DND-41 (cell line): ENCODE data around the gene MYOM1.

Experiments used
- ATAC-seq: fragments of 200-7000 bp; cut with Tn5 transposase; 3 replicates; pipeline ENCODE4 v1.9.1; 2021; ENCODE audit warnings: low read depth; ENCODE audit not compliant: insufficient read depth
- DNase-seq: peaks from one replicate; pipeline ENCODE4 v3.0.0-alpha.2; 2020
- H2AFZ ChIP-seq: 2 replicates; pipeline ENCODE4 v1.6.0; 2012; ENCODE audit warnings: low read depth, low read length
- H3K27ac ChIP-seq: 2 replicates; pipeline ENCODE4 v1.5.1; 2012; ENCODE audit warnings: low read length, inconsistent platforms
- H3K27me3 ChIP-seq: fragments of 200-600 bp; sonication (generic); 2 replicates; pipeline ENCODE4 v1.6.0; 2012; ENCODE audit warnings: low read length, mild to moderate bottlenecking, inconsistent platforms; ENCODE audit not compliant: insufficient read depth, poor library complexity
- H3K36me3 ChIP-seq: 2 replicates; pipeline ENCODE4 v1.5.1; 2012; ENCODE audit warnings: low read length, inconsistent platforms; ENCODE audit not compliant: insufficient read depth
- H3K4me1 ChIP-seq: 2 replicates; pipeline ENCODE4 v1.5.1; 2012; ENCODE audit warnings: mild to moderate bottlenecking, low read length; ENCODE audit not compliant: insufficient read depth
- H3K4me2 ChIP-seq: 2 replicates; pipeline ENCODE4 v1.6.0; 2012; ENCODE audit warnings: mild to moderate bottlenecking, moderate library complexity, low read length, inconsistent platforms; ENCODE audit not compliant: insufficient read depth
- H3K4me3 ChIP-seq, 2 experiments: fragments of 200-600 bp in 1 of 2; shearing (Covaris generic) in 1 of 2; 2 replicates each; pipeline ENCODE4 v1.5.1; 2012 to 2016; ENCODE audit warnings: inconsistent platforms in 2 of 2, low read length in 2 of 2, mild to moderate bottlenecking in 2 of 2, low read depth in 1 of 2, moderate library complexity in 1 of 2
- H3K79me2 ChIP-seq: 2 replicates; pipeline ENCODE4 v1.6.0; 2012; ENCODE audit warnings: low read length, inconsistent platforms; ENCODE audit not compliant: insufficient read depth
- H3K9ac ChIP-seq: 2 replicates; pipeline ENCODE4 v1.6.0; 2012; ENCODE audit warnings: low read depth, mild to moderate bottlenecking, inconsistent platforms, low read length, moderate library complexity
- H3K9me3 ChIP-seq: 2 replicates; pipeline ENCODE4 v1.5.1; 2012; ENCODE audit warnings: low read length, moderate library complexity, mild to moderate bottlenecking, inconsistent platforms; ENCODE audit not compliant: insufficient read depth, severe bottlenecking
- H4K20me1 ChIP-seq: 2 replicates; pipeline ENCODE4 v1.6.0; 2012; ENCODE audit warnings: low read length; ENCODE audit not compliant: insufficient read depth
- EZH2 ChIP-seq: IDR thresholded peaks from 3 replicates; pipeline ENCODE4 v1.6.1; 2012; ENCODE audit warnings: borderline replicate concordance, low read depth, mild to moderate bottlenecking, moderate library complexity, low read length, inconsistent platforms; ENCODE audit not compliant: severe bottlenecking
- TF ChIP-seq, protein P1 (sequence below): IDR thresholded peaks from 2 replicates; pipeline ENCODE4 v1.5.1; 2012; ENCODE audit warnings: borderline replicate concordance, low read length, moderate library complexity, mild to moderate bottlenecking; ENCODE audit not compliant: poor library complexity, severe bottlenecking; ENCODE audit errors: extremely low read depth

The MYOM1 gene

DNA sequence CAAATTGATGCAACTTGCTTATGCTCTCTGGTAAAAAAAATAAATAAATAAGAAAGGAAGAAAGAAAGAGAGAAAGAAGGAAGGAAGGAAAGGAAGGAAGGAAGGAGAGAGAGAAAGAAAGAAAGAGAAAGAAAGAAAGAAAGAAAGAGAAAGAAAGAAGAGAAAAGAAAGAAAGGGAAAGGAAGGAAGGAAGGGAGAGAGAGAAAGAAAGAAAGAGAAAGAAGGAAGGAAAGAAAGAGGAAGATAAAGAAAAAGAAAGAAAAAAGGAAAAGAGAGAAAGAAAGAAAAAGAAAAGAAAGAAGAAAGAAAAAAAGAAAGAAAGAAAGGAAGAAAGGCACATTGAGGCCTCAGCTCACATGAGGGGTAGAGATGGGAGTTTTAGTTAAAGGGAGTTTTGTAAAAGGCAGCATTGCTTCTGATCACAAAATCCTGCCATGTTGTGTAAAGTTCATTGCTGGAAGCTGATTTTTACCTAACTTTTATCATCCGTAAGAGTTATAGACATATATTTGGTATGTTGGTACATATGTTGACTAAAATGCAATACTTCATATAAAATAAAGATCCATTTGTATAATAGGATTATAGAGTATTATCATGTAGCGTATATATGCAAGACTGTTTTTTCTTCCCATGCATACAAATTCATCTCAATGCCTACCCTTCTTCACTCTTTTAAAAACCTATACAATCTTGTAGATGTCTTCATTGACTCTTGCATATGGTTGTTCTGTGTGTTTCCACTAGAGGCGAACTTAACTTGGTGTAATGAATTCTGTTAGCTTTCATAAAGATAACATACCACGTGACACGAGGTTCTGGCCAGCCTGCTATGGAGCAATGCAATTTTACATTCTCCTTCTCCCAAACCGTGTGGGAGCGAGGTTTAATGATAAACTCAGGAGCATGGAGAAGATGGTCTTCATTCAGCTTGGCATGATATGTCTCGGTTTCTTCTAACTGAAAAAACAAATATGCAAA lies 32.8 kb downstream of the MYOM1 start:
- no peaks in the 10 kb centered on the region for H3K27me3 ChIP-seq
- H3K36me3 ChIP-seq: no peaks in the 10 kb centered on the region
- no peak for TF ChIP-seq EZH2
- TF ChIP-seq, protein P1, sequence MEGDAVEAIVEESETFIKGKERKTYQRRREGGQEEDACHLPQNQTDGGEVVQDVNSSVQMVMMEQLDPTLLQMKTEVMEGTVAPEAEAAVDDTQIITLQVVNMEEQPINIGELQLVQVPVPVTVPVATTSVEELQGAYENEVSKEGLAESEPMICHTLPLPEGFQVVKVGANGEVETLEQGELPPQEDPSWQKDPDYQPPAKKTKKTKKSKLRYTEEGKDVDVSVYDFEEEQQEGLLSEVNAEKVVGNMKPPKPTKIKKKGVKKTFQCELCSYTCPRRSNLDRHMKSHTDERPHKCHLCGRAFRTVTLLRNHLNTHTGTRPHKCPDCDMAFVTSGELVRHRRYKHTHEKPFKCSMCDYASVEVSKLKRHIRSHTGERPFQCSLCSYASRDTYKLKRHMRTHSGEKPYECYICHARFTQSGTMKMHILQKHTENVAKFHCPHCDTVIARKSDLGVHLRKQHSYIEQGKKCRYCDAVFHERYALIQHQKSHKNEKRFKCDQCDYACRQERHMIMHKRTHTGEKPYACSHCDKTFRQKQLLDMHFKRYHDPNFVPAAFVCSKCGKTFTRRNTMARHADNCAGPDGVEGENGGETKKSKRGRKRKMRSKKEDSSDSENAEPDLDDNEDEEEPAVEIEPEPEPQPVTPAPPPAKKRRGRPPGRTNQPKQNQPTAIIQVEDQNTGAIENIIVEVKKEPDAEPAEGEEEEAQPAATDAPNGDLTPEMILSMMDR: no peak
- no peak overlapping the region for H3K4me3 ChIP-seq
- H3K4me2 ChIP-seq: no peak overlapping the region
- no peaks in the 10 kb centered on the region for H4K20me1 ChIP-seq
- H2AFZ ChIP-seq: no peak overlapping the region
- no peak overlapping the region for H3K9ac ChIP-seq
- no peaks in the 10 kb centered on the region for H3K4me1 ChIP-seq
- H3K9me3 ChIP-seq: no peaks in the 10 kb centered on the region
- H3K27ac ChIP-seq: no peak overlapping the region
- ATAC-seq (no peak), DNase-seq (no peak)
- no peaks in the 10 kb centered on the region for H3K79me2 ChIP-seq

DNA sequence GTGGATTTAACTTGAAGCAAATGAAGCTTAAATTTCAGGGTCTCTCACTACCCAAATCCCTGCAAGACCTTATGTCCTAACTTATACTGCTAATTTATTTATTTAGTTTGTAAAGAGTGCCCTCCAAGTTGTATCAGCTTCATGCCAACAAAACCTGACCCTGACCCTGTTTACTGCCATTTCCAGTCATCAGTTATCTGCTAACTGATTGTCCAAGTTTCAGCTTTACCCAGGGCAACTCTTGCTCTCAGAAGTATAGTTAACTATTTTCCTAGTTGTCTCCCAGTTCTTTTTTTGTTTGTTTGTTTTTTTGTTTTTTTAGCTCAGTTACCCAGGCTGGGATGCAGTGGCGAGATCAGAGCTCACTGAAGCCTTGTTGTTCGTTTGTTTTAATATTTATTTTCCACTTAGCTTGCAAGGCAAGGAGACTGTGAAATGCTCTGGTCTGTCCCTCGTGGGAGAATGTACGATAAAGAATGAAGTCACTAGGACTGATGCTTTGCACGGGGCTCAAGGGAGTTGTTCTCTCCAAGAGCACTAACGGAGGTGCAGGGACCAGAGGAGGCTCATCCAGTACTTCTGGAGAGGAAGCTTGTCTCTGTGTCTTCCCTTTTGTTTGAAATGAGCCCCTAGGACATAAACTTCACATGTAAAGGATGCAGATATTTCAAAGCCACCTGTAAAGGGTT lies 35.3 kb downstream of the MYOM1 start:
- Histone ChIP-seq H3K4me2 (no peak overlapping the region), H3K9ac (no peak overlapping the region), H3K27ac (no peak overlapping the region), H3K27me3 (no peaks in the 10 kb centered on the region), H4K20me1 (no peaks in the 10 kb centered on the region), H3K79me2 (no peaks in the 10 kb centered on the region), H3K9me3 (no peaks in the 10 kb centered on the region), H2AFZ (no peak overlapping the region), H3K4me1 (peaks cover 4% of the 10 kb centered on the region), H3K36me3 (no peaks in the 10 kb centered on the region), H3K4me3 (no peak overlapping the region)
- no peak for TF ChIP-seq EZH2
- TF ChIP-seq, protein P1: no peak
- DNase-seq (no peak), ATAC-seq (no peak)

DNA sequence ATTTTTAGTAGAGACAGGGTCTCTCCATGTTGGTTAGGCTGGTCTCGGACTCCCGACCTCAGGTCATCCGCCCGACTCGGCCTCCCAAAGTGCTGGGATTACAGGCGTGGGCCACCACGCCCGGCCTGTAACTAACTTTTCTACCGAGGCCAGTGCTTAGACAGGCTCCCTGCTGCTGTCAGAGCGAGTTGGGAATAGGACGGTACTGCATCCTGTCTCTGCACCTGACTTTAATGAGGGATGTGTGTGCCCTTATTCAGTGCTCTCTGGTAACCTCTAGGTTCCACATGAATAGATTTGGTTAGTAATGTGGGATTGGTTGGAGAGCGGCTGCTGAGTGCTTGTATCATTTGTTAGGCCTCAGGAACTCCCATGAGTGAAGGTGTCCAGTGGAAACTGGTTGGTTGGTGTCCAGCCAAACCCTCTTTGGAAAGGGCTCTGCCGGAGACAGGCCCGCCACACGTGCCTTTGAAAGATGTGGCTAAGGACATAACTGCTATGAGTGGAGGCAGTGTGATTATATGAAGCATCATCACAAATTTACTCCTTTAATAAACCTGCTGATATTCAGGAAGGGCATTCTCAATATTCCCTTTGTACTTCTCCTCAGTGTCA lies 36.6 kb downstream of the MYOM1 start:
- Histone ChIP-seq H3K9me3 (no peaks in the 10 kb centered on the region), H3K4me2 (no peak overlapping the region), H2AFZ (no peak overlapping the region), H3K36me3 (no peaks in the 10 kb centered on the region), H3K9ac (no peak overlapping the region), H3K4me3 (no peak overlapping the region), H3K4me1 (peaks cover 11% of the 10 kb centered on the region), H3K79me2 (no peaks in the 10 kb centered on the region), H3K27ac (no peak overlapping the region), H3K27me3 (no peaks in the 10 kb centered on the region), H4K20me1 (no peaks in the 10 kb centered on the region)
- DNase-seq (no peak), ATAC-seq (no peak)
- TF ChIP-seq EZH2: no peak
- TF ChIP-seq, protein P1: no peak
